ENCODE results near the gene GRIN2C.

The GRIN2C gene

GRCh38 chr17:74812109-74813009, 47.3 kb downstream of the GRIN2C start:
- DNase-seq (ENCODE audit: low spot score in 2 of 2): no peak
- Mint-ChIP-seq H3K27ac (no peak overlapping the region), H3K4me3 (no peak overlapping the region), H3K4me1 (peaks cover 6% of the 10 kb centered on the region), H3K36me3 (peaks cover 18% of the 10 kb centered on the region), H3K9me3 (no peaks in the 10 kb centered on the region)
- ATAC-seq: no peak

DNA sequence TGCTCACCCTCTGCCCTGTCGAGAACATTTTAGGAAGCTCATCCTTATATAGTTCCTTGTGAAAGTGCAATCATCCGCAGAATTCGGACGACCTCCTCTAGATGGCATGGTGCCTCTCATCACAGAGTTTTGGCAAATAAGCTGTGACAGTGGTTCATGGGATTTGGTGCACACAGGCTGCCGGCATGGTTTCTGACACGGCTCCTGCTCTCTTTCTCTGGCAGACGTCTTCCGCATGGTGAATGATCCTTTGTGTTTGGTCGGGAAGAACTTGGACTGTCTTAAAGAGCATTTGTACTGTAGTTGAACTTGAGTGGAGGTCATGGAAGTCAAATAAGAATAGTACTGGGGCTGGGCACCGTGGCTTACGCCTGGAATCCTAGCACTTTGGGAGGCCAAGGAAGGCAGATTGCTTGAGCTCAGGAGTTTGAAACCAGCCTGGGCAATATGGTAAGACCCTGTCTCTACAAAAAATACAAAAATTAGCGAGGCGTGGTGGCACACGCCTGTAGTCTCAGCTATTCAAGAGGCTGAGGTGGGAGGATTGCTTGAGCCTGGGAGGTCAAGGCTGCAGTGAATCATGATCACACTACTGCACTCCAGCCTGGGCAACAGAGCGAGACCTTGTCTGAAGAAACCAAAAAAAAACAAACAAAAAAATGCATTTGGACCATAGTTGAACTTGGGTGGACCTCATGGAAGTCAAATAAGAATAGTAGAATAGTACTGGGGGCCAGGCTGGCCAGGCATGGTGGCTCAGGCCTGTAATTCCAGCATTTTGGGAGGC, 48.8 kb downstream of the GRIN2C start:
- ATAC-seq (no peak), DNase-seq (ENCODE audit: low spot score in 2 of 2) (no peak)
- Mint-ChIP-seq H3K9me3 (no peaks in the 10 kb centered on the region), H3K4me3 (no peak overlapping the region), H3K36me3 (peaks cover 13% of the 10 kb centered on the region), H3K27ac (no peak overlapping the region), H3K4me1 (peaks cover 2% of the 10 kb centered on the region)

DNA sequence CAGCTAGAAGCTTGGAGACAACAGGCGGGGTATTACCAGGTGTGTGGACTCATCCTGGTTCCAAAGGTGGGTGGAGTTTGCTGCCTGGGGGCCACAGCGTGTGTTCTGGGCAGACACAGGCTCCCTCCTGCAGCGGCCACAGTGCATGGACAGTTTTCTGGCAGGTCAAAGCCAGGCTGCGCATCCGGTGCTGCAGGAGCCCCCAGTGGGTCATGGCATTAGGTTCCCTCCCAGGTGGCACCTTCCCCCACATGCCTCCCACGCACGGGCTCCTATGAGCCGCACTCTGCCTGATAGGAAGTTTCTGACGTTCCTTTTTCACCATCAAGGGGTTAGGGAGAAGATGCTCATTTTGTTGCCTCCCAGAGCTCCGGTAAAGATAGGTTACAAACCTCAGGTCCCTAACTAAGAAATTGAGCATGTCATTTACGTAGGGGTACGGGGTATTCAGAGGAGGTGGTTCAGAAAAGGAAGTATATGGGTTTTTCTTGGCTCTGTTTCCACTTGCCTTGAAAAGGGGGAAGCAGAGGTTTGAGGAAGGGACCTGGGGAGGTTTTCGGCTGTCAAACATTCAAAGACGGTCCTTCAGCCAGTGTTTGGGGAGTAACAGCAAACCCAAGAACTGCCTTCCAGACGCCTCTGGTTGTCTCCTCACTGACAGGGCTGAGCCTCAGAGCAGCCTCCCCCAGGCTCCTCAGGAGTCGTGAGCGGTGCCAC, 50.8 kb downstream of the GRIN2C start:
- ATAC-seq (no peak), DNase-seq (ENCODE audit: low spot score in 2 of 2) (no peak)
- H3K4me3 Mint-ChIP-seq: no peak overlapping the region
- no peaks in the 10 kb centered on the region for H3K9me3 Mint-ChIP-seq
- peaks cover 11% of the 10 kb centered on the region for H3K36me3 Mint-ChIP-seq
- no peaks in the 10 kb centered on the region for H3K4me1 Mint-ChIP-seq
- H3K27ac Mint-ChIP-seq: no peak overlapping the region

GRCh38 chr17:74807925-74808324, 51.8 kb downstream of the GRIN2C start:
- no peaks in the 10 kb centered on the region for H3K9me3 Mint-ChIP-seq
- ATAC-seq: no peak
- H3K36me3 Mint-ChIP-seq: peaks cover 16% of the 10 kb centered on the region
- no peak for DNase-seq (ENCODE audit: low spot score in 2 of 2)
- H3K4me1 Mint-ChIP-seq: no peaks in the 10 kb centered on the region
- no peak overlapping the region for H3K27ac Mint-ChIP-seq
- H3K4me3 Mint-ChIP-seq: no peak overlapping the region

DNA sequence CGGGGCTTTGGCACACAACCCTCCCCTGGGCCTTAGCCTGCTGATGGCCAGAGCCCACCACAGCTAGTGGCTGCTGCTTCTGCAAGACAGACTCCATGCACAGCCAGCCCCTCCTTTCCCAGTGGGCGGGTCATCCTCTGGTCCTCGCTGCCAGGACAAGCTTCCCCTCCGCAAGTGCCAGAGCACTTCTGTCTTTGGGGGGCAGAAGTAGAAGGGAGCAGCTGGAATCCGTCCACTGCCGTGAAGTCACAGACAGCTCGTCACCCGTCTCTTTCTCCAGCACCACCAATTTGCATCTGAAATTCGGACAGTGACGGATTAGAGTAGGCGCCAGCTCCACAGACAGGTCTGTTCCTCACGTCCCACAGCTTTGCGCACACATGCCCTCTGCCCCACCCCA, 52.2 kb downstream of the GRIN2C start:
- no peak for ATAC-seq
- H3K27ac Mint-ChIP-seq: no peak overlapping the region
- H3K36me3 Mint-ChIP-seq: peaks cover 21% of the 10 kb centered on the region
- no peaks in the 10 kb centered on the region for H3K4me1 Mint-ChIP-seq
- no peaks in the 10 kb centered on the region for H3K9me3 Mint-ChIP-seq
- DNase-seq (ENCODE audit: low spot score in 2 of 2): no peak
- H3K4me3 Mint-ChIP-seq: no peak overlapping the region

GRCh38 chr17:74806334-74806733, 53.4 kb downstream of the GRIN2C start:
- Mint-ChIP-seq H3K27ac (no peak overlapping the region), H3K4me1 (no peaks in the 10 kb centered on the region), H3K36me3 (peaks cover 29% of the 10 kb centered on the region), H3K9me3 (no peaks in the 10 kb centered on the region), H3K4me3 (no peak overlapping the region)
- no peak for DNase-seq (ENCODE audit: low spot score in 2 of 2)
- ATAC-seq: no peak

GRCh38 chr17:74805591-74805991, 54.1 kb downstream of the GRIN2C start:
- H3K27ac Mint-ChIP-seq: no peak overlapping the region
- no peaks in the 10 kb centered on the region for H3K4me1 Mint-ChIP-seq
- H3K4me3 Mint-ChIP-seq: no peak overlapping the region
- no peaks in the 10 kb centered on the region for H3K9me3 Mint-ChIP-seq
- ATAC-seq (no peak), DNase-seq (ENCODE audit: low spot score in 2 of 2) (no peak)
- H3K36me3 Mint-ChIP-seq: peaks cover 29% of the 10 kb centered on the region

GRCh38 chr17:74804683-74805082, 55.0 kb downstream of the GRIN2C start:
- H3K27ac Mint-ChIP-seq: no peak overlapping the region
- H3K4me3 Mint-ChIP-seq: no peak overlapping the region
- H3K4me1 Mint-ChIP-seq: no peaks in the 10 kb centered on the region
- H3K9me3 Mint-ChIP-seq: no peaks in the 10 kb centered on the region
- DNase-seq (ENCODE audit: low spot score in 2 of 2): no peak
- no peak for ATAC-seq
- H3K36me3 Mint-ChIP-seq: peaks cover 35% of the 10 kb centered on the region

DNA sequence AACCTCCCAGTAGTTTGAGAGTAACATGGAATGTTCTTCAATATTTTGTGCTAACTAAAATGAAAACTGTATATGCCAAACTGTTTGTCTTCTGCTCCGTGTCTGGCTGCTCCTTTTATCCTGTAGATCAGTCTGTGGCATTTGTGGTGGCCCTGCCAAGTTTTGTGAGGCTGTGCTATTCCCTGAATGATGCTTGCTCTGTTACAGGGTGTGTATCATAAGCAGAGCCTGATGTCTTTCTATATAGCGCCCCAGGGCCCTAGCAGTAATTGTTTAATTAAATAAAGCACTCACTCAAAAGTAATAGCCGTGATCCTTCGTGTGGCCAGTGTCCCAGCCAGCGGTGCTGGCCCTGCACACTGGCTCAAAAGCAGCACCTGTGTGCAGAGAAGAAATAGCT, 55.7 kb downstream of the GRIN2C start:
- no peak for ATAC-seq
- no peak overlapping the region for H3K27ac Mint-ChIP-seq
- peaks cover 38% of the 10 kb centered on the region for H3K36me3 Mint-ChIP-seq

DNA sequence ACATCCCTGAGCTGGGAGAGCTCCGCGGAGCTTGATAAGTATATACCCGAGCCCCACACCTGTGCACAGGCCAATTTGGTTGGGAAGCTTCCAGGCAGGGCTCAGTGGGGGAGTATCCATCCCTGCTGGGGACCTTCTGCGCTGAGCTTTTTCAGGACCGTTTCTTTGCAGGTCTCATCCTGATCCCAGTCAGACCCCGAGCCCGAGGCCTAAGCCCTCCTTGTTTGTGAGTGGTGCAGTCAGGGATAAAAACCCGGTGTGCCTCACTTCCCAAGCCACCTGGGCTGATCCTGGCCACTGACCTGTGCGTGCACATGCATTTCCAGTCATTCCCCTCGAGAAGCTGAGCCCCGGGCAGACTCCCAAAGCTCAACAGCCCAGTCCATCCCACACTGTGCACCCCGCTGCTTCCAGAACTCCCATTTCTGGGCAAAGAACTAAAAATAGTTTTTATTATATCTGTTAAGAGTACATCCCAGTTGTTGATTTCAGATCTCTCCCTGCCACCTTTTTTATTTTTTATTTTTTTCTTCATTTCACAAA, 56.2 kb downstream of the GRIN2C start:
- H3K4me3 Mint-ChIP-seq: no peak overlapping the region
- no peaks in the 10 kb centered on the region for H3K9me3 Mint-ChIP-seq
- no peaks in the 10 kb centered on the region for H3K4me1 Mint-ChIP-seq
- H3K27ac Mint-ChIP-seq: no peak overlapping the region
- DNase-seq (ENCODE audit: low spot score in 2 of 2): no peak
- H3K36me3 Mint-ChIP-seq: peaks cover 38% of the 10 kb centered on the region
- no peak for ATAC-seq

More for the DNA sequence above, 55.7 kb downstream of the GRIN2C start:
- no peak for DNase-seq (ENCODE audit: low spot score in 2 of 2)
- H3K9me3 Mint-ChIP-seq: no peaks in the 10 kb centered on the region
- H3K4me1 Mint-ChIP-seq: no peaks in the 10 kb centered on the region
- H3K4me3 Mint-ChIP-seq: no peak overlapping the region

- Mint-ChIP-seq H3K27ac (no peak overlapping the region), H3K9me3 (no peaks in the 10 kb centered on the region)
- ATAC-seq: no peak
These were observed 57.8 kb downstream of the GRIN2C start for GRCh38 chr17:74801896-74802295.

DNA sequence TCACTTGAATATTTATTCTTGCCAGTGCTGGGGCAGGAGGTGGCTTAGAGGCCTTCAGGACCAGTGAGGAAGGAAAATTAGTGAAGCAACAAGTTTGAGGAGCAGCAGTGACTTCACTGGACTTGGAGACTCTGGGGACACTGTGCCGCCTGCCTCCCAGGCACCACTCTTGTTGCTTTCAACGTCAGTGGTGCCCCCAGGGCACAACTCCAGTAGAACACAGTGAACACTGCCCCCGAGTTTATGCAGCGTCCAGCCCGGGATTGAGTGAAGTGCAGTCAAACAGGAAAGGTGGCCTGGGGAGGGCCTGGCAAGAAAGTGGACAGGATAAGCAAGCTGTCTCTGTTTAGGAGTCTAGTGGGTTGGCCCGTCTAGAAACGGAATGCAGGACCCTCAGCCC, 59.2 kb downstream of the GRIN2C start:
- Mint-ChIP-seq H3K9me3 (no peaks in the 10 kb centered on the region), H3K36me3 (peaks cover 43% of the 10 kb centered on the region), H3K4me3 (no peak overlapping the region), H3K4me1 (no peaks in the 10 kb centered on the region), H3K27ac (no peak overlapping the region)
- DNase-seq (ENCODE audit: low spot score in 2 of 2): no peak
- no peak for ATAC-seq

More at GRCh38 chr17:74801896-74802295, 57.8 kb downstream of the GRIN2C start:
- Mint-ChIP-seq H3K36me3 (peaks cover 32% of the 10 kb centered on the region), H3K4me3 (no peak overlapping the region), H3K4me1 (no peaks in the 10 kb centered on the region)
- DNase-seq (ENCODE audit: low spot score in 2 of 2): no peak

- Mint-ChIP-seq H3K27ac (peak overlapping the region; percentile 48), H3K9me3 (no peaks in the 10 kb centered on the region), H3K4me3 (no peak overlapping the region), H3K4me1 (no peaks in the 10 kb centered on the region), H3K36me3 (peaks cover 54% of the 10 kb centered on the region)
- no peak for DNase-seq (ENCODE audit: low spot score in 2 of 2)
- no peak for ATAC-seq
These were observed 60.6 kb downstream of the GRIN2C start for GRCh38 chr17:74799097-74799496.

DNA sequence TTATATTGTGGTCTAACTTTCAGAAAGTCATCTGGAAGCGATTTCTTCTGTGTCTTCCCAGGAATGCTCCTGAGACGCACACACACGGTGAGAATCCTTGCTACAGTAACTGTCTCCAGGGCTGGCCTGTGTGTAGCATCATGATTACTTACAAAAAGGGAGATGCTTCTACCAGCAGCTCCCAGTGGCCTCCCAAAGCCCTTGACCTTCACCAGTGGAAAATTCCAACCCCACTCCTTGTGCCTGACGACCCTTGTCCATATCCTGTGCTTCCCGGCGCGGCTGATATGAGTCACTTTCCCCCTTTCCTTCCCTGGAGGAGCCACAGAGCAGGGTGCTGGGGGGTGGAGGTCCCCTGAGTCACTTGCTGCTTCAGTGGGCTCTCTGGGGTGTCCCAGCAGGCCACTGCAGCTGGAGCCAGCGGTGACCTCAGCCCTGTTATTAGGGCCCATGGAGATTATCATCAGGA, 61.4 kb downstream of the GRIN2C start:
- DNase-seq (ENCODE audit: low spot score in 2 of 2) (no peak), ATAC-seq (no peak)
- Mint-ChIP-seq H3K36me3 (peaks cover 47% of the 10 kb centered on the region), H3K4me3 (no peak overlapping the region), H3K27ac (no peak overlapping the region), H3K9me3 (no peaks in the 10 kb centered on the region), H3K4me1 (no peaks in the 10 kb centered on the region)

GRCh38 chr17:74797824-74798223, 61.9 kb downstream of the GRIN2C start:
- Mint-ChIP-seq H3K9me3 (no peaks in the 10 kb centered on the region), H3K36me3 (peaks cover 49% of the 10 kb centered on the region), H3K4me3 (no peak overlapping the region), H3K27ac (no peak overlapping the region), H3K4me1 (no peaks in the 10 kb centered on the region)
- ATAC-seq (no peak), DNase-seq (ENCODE audit: low spot score in 2 of 2) (no peak)
